Right atrium auricular region (tissue), 2 donors: ENCODE measurements around the gene C9. TPM values are rescaled to one million over a fixed set of nuclear protein-coding genes. Genes with fewer than 3 reads are reported as not detected.

Experiments used
- DNase-seq: peaks from one replicate; pipeline ENCODE4 v3.0.0-alpha.2; 2019; ENCODE audit warnings: low spot score
- H3K27ac ChIP-seq, 2 donors: fragments of 200-600 bp; sonication (generic); 1 replicate in 1 of 2; 2 replicates in 1 of 2; pipeline ENCODE4 v1.5.1; 2016 to 2019
- H3K27me3 ChIP-seq, 2 donors: fragments of 200-600 bp; sonication (generic); one replicate each; pipeline versions ENCODE4 v1.5.1 to v1.6.0; 2017 to 2019
- H3K36me3 ChIP-seq: fragments of 200-600 bp; sonication (generic); one replicate; pipeline ENCODE4 v1.5.1; 2016
- H3K4me1 ChIP-seq, 2 donors: fragments of 200-600 bp; sonication (generic); one replicate each; pipeline versions ENCODE4 v1.5.1 to v1.6.0; 2017 to 2019
- H3K4me3 ChIP-seq, 2 donors: fragments of 200-600 bp; sonication (generic); 1 replicate in 1 of 2; 2 replicates in 1 of 2; pipeline ENCODE4 v1.5.1; 2017 to 2019; ENCODE audit warnings: mild to moderate bottlenecking in 1 of 2, moderate library complexity in 1 of 2
- H3K9me3 ChIP-seq, 2 donors: fragments of 200-600 bp; sonication (generic); one replicate each; pipeline ENCODE4 v1.5.1; 2019
- total RNA-seq, 2 donors: library from RNA; depleted of rRNA; stranded (reverse); fragments of >200 nt; gene quantifications; one replicate each; pipeline ENCODE4 v1.1.0, GENCODE V29; 2016
- TF ChIP-seq, protein P1 (sequence below), 2 donors: fragments of 200-600 bp; sonication (generic); IDR thresholded peaks; one replicate each; pipeline ENCODE4 v1.5.1; 2019; ENCODE audit warnings: antibody characterized with exemption in 2 of 2

C9 gene
- total RNA-seq, 2 donors from 2014 or later, result not detected

DNA sequence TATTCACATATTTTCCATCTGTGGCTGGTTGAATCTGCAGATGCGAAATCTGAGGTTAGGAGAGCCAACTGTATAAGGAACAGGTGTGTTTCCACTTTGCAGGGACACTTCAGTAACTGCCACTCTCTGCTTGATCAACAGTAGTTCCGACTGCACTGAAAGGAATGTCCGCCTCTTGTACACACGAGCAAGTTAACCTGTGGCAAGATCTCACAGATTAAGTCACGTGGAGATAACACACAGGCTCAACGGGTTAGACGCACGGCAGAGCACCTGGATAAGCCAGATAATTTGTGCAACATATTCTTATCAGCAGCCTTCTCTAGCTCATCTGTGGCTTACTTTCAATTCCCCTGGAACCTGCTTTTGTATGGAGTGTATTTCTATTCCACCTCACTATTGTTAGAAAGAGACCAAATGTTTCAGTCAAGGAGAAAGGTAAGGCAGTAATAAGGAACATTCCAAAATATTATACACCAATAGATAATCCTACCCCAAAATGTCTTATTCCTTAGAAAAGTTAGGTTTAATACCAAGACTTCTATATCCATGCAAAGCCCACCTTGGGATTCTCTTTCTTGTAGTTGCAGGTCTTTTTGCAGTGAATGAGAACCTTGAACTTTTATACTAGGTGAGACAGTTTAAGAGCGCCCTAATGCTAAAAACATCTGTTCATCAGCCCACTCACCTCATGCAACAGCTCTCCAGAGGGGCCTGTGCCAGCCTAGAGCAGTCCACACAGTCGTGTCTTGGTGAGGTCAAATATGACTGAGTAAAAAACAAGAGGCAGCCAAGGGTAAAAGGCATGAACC lies 6.5 kb upstream of the C9 start:
- Histone ChIP-seq H3K27ac (no peak overlapping the region), H3K27me3 (no peaks in the 10 kb centered on the region), H3K9me3 (no peaks in the 10 kb centered on the region), H3K4me3 (no peak overlapping the region), H3K4me1 (no peaks in the 10 kb centered on the region), H3K36me3 (peaks cover 7% of the 10 kb centered on the region)
- DNase-seq, result no peak
- TF ChIP-seq, protein P1, sequence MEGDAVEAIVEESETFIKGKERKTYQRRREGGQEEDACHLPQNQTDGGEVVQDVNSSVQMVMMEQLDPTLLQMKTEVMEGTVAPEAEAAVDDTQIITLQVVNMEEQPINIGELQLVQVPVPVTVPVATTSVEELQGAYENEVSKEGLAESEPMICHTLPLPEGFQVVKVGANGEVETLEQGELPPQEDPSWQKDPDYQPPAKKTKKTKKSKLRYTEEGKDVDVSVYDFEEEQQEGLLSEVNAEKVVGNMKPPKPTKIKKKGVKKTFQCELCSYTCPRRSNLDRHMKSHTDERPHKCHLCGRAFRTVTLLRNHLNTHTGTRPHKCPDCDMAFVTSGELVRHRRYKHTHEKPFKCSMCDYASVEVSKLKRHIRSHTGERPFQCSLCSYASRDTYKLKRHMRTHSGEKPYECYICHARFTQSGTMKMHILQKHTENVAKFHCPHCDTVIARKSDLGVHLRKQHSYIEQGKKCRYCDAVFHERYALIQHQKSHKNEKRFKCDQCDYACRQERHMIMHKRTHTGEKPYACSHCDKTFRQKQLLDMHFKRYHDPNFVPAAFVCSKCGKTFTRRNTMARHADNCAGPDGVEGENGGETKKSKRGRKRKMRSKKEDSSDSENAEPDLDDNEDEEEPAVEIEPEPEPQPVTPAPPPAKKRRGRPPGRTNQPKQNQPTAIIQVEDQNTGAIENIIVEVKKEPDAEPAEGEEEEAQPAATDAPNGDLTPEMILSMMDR (IDR thresholded peaks at IDR 0.05), result no peak

DNA sequence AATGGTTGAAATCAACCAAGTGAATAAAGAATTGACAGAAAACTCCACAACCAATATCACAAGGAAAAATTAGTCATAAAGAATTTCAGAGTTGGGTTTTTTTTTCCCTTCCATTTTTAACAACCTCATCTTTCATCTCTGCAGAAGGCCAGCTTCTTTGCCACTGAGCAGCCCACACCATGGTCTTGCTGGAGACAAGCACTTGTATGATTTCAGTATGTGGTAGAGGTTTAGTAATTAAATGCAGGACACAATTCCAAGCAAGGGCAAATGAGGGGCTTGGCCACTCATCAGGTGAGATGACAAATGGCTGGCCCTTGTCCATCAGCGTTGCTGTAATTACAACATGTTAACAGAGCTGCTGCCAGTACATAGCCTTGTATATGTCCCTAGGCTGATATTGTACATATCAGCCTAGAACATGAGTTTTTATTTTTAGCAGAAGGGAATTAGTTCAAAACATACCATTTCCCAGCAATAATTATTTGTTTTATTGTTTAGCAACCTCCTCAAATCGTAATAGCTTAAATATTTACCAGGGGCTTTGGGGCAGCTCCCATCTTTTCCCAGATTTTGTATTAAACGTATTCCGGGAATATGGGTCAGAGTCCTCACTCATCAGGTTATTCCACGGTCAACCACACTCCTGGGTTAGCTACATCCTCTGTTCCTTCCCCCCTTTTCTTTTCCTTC lies 5.0 kb upstream of the C9 start:
- no peaks in the 10 kb centered on the region for H3K9me3 ChIP-seq
- H3K4me1 ChIP-seq, result no peaks in the 10 kb centered on the region
- H3K36me3 ChIP-seq, result no peaks in the 10 kb centered on the region
- no peak overlapping the region for H3K27ac ChIP-seq
- no peak for DNase-seq
- TF ChIP-seq, protein P1 (IDR thresholded peaks at IDR 0.05), result no peak
- H3K27me3 ChIP-seq, result no peaks in the 10 kb centered on the region
- no peak overlapping the region for H3K4me3 ChIP-seq

DNA sequence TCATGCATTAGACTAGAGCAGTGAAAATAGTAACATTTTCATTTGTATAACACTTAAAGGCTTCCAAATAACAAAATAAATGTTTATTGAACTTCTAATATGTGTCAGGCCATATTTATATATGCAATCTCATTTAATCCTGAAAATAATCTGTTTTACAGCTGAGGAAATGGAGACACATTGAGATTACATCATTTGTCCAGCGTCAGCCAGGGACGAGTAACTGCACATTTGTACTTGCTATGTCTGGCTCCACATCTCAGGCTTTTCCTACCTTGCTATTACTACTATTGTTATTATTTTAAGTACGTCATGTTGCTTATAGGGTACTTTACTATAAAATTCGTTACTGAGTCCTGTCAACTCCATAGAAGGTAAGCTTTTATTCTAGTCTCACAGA lies 3.8 kb upstream of the C9 start:
- H3K27ac ChIP-seq, result no peak overlapping the region
- H3K27me3 ChIP-seq, result no peaks in the 10 kb centered on the region
- no peak for DNase-seq
- H3K9me3 ChIP-seq, result no peaks in the 10 kb centered on the region
- H3K36me3 ChIP-seq, result no peaks in the 10 kb centered on the region
- TF ChIP-seq, protein P1 (IDR thresholded peaks at IDR 0.05), result no peak
- no peak overlapping the region for H3K4me3 ChIP-seq
- no peaks in the 10 kb centered on the region for H3K4me1 ChIP-seq

DNA sequence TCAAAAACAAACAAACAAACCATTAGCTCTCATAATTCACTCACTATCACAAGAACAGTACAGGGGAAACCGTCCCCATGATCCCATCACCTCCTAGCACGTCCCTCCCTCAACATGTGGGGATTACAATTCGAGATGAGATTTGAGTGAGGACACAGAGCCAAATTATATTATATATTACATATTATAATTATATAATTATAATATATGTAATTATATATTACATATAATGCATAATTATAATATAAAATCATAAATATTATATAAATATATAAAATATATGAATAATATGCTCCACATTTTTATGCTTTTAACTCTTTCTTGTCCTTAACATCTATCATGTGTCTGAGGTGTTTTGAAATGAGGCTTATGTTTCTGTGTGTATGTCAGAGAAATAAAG lies 3.4 kb upstream of the C9 start:
- TF ChIP-seq, protein P1 (IDR thresholded peaks at IDR 0.05), result no peak
- Histone ChIP-seq H3K9me3 (no peaks in the 10 kb centered on the region), H3K27me3 (no peaks in the 10 kb centered on the region), H3K36me3 (no peaks in the 10 kb centered on the region), H3K4me1 (no peaks in the 10 kb centered on the region), H3K27ac (no peak overlapping the region), H3K4me3 (no peak overlapping the region)
- DNase-seq, result no peak

DNA sequence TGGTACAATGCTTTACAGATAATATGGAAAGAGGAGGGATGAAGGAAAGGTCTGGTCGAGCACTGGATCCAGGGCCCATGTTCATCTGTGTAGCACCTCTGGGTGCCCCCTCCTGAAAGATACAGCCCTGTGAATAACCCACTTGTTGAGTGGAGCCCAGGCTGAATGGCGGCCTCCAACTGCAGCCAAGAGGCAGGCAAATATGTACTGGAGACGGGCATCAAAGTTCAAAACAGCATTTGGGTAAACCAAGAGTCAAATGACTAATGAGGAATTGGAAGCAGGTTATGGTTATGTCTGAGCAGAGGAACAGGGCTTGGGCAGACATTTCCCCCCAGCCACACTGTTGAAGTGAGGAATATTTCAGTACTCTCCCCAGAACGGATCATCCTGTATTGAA lies 1.1 kb downstream of the C9 start:
- Histone ChIP-seq H3K9me3 (no peaks in the 10 kb centered on the region), H3K4me1 (no peaks in the 10 kb centered on the region), H3K27ac (no peak overlapping the region), H3K4me3 (no peak overlapping the region), H3K36me3 (no peaks in the 10 kb centered on the region), H3K27me3 (no peaks in the 10 kb centered on the region)
- TF ChIP-seq, protein P1 (IDR thresholded peaks at IDR 0.05), result no peak
- no peak for DNase-seq
